Fibroblast of peridontal ligament (primary cell): ENCODE data around the gene AQP2.
"Not testable (repeated sequence)": the region's sequence is repeated elsewhere in the genome, so short reads cannot be mapped to it uniquely, and the experiment has no call there.

Experiments
- DNase-seq: peaks from one replicate; pipeline ENCODE4 v3.0.0-alpha.2; 2010; ENCODE audit errors: extremely low read depth

The AQP2 gene

DNA sequence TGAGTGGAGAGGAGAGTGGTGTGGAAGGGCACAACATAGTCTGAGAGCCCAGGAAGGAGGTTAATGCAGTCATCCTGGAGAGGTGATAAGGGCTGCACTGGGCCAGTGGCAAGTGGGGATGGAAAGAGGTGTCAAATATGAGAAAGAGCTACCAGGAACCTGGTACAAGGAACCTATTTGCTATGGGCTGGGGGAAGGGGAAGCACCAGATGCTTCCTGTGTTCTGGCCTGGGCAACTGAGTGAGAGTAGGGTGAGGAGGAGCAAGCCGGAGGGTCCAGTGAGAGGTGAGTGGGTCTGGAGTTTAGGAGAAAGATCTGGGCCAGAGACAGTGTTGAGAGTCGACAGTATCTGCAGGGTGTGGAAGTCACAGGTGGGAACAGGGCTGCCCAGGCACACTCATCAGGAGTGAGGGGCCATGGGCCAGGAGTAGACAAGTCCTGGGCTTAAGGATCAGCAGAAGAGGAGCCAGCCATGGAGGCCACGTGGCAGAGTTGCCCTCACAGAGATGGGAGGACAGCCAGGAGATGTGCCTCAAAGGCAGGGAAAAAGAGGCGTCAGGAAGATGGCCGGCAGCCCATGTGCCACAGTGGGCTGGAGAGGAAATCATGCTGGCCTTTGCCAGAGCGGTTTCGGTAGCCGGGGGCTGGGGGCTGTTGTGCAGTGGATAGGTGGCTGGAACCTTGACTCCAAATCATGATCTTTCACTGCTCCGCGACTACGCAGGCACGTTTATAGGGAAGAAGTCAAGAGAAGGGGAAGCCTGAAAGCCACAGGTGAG is 19.3 kb downstream of the AQP2 start:
- DNase-seq: no peak

DNA sequence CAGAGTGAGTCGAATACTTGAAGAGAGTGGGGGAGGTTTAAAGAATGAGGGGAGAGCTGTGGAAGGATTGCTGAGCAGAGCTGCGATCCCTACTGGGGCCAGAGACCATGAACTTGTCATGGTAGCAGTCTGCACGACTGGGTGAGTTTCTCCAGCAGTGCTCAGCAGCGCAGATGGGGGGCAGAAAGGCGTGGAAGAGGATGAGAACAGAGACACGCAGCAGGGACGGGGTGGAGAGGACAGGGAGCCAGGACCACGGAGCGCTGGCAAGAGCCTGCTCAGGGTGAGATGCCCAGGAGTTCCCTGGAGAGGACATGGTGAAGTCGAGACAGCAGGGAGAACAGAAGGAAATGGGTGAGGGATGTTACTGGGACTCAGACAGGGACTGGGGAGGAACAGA is 20.1 kb downstream of the AQP2 start:
- no peak for DNase-seq

DNA sequence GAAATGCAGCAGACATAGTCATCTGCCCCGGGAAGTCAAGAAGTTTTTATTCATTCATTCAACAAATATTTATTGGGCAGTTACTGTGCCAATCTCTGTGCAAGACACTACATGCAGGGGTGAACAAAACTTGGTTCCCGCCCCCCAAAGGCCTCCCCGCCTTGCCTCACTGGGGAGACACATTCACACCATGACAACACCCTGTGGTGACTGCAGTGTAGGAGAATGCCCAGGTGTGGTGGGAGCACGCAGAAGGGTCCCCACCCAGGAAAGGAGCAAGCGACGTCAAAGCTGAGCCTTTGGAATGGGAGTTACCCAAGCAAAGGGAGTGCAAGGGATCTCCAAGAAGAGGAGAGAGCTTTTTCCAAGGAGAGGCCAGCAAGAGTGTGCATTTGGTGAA is 20.6 kb downstream of the AQP2 start:
- DNase-seq: no peak

DNA sequence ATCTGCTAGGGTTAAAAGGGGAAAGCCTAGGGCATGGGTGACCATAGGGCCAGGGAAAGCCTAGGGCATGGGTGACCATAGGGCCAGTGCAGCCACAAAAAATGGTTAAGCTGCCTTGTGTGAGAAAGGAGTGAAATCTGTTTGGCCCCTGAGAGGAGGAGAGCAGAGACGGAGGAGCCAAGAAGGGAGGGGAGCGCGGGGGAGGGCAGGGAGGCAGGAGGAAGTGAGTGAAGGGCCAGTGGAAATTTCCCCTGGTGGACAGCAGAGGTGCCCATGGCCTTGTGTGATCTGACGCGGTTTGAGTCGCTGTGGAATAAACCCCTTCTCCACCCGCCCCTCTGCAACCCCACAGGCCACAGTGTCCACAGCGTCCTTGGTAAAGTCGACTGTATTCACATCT is 21.6 kb downstream of the AQP2 start:
- no peak for DNase-seq

DNA sequence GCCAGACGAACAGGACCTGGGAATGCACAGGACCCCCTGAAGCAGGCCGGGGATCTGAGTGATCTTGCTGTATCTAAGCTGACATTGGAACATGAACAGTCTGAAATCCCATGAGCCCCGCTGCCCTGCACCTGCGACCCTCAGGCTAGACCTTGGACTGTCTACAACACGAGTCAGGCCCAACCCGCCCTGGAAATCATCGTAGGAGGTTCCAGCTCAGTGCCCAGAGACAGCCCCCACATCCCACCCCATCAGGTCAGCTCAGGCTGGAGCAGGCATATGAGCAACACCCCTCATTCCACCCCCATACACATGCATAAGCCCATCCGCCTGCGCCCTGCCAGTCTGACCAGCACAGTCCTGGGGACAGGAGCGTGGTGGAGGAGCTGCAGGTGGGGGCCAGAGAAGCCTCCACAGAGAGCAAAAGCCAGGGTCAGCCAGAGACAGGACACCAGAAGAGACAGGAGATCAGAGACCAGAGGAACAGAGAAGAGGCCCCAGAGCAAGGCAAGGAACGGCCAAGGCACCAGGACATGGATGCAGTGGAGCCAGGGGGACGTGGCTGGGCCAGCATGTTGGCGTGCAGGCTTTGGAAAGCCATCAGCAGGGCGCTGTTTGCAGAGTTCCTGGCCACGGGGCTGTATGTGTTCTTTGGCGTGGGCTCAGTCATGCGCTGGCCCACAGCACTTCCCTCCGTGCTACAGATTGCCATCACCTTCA is 22.3 kb downstream of the AQP2 start, which contains the start of gene AQP6:
TSS of gene AQP6 (plus strand) at position 307 of the 720 bp plus-strand sequence. CDS start at position 534, 227 bp downstream.
- no peak for DNase-seq

DNA sequence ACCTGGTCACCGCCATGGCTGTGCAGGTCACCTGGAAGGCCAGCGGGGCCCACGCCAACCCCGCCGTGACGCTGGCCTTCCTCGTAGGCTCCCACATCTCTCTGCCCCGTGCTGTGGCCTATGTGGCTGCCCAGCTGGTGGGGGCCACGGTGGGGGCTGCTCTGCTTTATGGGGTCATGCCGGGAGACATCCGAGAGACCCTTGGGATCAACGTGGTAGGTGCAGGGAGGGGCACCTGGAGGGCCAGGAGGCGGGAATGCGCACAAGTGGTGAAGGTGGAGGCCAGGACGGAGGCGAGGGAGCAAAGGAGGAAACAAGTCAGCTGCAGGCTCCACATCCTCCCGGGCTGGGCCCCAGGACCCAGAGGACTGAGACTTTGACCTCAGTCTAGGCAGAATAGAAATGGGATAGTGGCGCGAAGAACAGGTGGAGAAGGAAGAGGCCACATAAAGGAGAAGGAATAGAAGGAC is 22.9 kb downstream of the AQP2 start:
- no peak for DNase-seq

DNA sequence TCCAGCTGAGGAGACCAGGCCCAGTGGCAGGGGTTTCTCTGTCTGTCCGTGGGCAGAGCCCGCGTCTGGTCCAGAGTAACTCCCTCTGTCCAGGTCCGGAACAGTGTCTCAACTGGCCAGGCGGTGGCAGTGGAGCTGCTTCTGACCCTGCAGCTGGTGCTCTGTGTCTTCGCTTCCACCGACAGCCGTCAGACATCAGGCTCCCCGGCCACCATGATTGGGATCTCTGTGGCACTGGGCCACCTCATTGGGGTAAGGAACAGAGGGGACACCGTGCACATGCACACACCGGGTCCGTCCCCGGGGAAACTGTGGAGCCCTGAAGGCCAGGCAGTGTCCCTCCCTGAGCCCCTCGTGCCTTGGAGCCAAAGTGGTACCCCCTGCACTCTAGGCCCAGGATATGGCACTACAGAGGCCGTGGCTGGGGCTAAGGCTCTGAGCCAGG is 23.7 kb downstream of the AQP2 start:
- peak; percentile 72 for DNase-seq

DNA sequence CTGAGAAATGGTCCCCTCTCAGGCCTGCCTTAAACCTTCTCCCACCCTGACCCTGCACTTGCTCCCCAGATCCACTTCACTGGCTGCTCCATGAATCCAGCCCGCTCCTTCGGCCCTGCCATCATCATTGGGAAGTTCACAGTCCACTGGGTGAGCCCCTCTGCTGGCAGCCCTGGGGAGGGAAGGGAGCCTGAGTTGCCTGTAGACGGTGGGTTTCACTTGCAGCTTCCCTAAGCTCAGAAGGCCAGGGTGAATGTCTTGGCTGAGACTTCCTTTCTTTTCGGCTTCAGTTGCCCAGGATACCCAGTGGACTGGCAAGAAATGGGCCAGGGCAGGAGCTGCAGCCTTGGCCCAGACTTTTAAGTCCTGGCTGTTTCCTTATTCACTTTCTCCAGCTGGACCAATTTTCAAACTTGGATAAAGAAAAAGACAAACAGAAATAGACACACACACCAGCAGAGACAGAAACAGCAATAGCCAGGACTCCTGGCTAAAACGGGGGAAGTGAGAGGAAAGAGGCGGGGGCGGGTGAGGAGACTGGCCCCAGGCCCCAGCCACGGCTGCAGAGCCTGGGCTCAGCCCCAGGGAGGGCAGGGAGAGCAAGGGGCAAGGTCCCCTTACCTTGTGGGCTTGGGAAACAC is 24.3 kb downstream of the AQP2 start:
- DNase-seq: no peak

DNA sequence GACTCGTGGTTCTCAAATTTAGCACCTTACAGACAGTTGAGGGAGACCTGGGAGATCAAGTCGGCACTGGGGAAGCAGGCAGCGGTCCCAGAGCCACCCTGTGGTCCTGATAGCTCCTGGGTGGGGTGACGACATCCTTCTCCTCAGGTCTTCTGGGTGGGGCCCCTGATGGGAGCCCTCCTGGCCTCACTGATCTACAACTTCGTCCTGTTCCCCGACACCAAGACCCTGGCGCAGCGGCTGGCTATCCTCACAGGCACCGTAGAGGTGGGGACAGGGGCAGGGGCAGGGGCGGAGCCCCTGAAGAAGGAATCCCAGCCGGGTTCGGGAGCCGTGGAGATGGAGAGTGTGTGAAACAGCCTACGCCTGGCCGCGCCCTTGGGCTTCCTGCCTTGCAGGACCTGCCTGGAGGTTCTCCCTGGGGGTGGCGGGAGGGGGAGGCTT is 24.8 kb downstream of the AQP2 start:
- no peak for DNase-seq

DNA sequence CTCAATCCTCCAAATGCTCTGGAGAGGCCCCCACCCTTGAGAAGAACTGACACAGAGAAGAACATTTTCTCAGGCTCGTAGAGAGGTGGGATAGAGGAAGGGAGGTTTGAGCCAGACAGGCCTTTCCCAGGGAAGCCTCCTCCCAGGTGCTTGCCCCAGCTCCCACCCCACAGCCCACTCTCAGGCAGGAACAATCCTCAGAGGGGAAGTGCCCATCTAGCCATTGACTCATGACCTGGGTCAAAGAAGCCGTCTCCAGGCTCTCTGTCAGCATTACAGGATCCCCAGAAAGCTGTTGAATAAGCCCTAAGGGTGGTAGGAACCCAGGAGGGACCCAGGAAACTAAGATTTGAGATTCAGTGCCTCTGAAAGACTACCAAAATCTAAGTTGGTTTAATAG is 26.0 kb downstream of the AQP2 start:
- no peak for DNase-seq

DNA sequence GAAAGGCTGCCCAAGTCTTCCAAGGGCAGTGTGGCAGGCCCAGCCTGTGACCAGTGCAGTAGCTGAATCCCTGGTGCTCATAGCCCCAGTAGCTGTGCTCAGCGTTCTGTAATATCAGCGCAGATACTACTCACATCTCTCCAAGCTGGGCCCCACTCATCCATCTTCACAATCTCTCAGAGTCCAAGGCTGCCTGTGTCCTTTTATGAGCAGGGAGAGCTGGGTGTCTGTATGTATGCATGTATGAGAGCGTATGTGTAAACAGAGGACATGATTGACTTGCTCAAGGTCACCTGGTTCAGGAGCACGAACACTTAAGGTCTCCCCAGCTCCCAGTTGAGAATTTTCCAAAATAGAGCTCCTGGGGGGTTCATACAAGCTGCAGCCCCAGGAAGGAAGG is 27.6 kb downstream of the AQP2 start:
- no peak for DNase-seq

DNA sequence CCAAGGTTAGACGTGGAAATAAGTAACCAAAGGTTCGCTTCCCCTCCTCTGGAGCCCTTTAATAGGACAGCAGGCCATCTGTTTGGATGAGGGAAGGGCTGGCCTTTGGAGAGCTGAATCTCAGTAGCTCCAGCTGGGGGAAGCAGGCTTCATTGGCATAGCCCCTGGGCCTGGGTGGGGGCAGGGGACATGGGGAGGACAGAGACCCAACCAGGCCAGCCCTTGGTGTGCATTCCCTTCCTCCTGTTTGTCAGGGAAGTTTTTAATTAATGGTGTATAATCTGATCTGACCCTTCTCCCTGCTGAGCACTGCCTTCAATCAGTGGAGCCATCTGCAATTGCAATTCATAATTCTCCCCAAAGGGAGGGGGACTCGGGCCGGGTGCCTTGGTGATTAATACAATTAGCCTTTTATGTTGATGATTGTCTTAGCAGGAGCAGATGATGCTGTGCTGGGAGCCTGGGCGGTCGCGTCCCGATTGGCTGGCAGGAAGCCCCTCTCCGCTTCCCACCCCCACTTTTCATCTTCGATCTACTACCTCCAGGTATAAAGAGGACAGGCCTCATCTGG is 28.6 kb downstream of the AQP2 start:
- DNase-seq: no peak

DNA sequence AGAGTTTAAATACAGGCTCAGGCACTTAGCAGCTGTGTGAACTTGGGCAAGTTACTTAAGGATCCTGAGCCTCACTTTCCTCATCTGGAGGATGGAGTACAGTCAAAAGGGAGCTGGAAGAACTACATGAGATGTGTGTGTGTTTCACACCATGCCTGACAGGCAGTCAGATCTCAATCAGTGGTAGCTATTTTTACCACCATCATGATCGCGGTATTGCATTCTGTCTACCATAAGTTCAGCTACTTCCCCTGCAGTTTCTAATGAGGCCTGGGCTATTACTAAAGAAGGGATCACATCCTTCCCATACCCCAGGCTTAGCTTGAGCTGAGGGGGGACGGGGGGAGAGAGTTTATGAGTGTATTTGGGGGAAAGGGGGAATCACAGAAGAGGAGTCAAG is 29.3 kb downstream of the AQP2 start:
- no peak for DNase-seq

DNA sequence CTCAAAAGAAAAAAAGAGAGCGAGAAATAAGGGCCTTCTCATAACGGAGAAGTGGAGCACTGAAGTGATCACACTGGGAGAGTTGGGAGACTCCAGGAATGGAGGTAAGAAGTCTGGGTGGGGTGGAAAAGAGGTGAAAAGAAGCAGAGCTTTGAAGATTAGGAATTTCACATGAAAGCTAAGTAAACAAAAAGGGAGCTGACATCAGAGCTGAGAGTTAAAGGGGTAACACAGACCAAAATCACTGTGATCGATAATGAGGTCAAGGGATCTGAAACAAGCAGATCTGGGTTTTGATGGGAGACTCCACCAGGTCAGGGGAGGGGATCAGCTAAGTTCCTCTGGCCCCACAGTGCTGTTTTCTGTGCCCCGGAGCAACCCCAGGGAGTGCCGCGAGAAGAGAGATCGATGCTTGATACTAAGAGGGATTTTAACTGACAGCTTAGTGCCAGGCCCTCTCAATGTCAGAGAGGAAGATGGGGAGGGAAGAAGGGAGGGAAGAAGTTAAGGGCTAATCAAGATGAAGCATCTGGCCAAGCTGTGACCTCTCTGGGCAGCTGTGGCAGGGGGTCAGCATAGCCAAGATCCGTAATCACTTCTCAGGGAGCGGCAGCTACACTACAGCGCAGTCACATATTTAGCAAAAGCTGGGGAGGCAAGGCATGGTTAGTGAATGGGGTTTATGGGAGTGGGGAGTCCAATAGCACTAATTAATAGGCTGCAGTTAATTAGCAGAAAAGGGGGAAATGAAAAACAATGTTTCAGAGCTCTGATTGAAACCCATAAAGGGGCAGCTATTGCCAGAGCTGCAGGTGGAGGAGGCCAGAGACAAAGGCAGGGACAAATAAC is 30.2 kb downstream of the AQP2 start:
- DNase-seq: no peak

DNA sequence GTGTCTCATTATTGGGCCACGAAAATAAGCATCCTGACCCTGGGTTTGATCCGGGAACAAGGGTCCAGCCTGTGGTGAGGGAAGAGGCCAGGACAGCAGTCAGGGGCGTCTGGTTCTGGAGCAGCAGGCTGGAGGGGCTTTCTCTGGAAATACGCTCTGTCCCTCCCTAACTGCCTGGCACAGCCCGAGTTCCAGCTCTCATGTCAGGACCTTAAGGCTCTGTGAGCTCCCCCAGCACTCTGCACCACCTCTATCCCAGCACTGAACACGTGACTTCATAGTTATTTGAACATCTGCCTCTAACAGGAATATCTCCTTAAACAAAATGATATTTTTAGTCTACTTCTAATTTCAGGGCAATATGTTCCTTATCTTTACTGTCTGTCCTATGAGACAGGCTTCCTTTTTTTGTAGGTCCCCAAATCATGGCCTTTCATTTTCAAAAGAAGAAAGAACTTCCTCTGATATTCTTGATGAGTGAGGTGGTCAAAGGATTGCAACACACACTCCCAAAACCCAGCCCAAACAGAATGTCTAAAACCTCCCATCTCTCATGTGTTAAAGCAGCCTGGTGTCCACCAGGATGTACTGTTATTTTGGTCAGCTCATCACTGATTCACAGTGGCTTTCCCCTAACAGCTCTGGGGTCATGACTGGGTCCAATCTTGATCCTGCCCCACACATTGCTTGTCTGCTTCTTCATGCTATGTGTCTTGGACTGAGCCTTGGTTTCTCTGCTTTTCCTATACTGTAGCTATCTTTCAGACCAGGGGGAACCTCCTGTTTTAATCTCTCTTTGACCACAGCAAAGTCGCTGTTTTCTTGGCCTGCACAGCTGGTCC is 31.9 kb downstream of the AQP2 start:
- no peak for DNase-seq

DNA sequence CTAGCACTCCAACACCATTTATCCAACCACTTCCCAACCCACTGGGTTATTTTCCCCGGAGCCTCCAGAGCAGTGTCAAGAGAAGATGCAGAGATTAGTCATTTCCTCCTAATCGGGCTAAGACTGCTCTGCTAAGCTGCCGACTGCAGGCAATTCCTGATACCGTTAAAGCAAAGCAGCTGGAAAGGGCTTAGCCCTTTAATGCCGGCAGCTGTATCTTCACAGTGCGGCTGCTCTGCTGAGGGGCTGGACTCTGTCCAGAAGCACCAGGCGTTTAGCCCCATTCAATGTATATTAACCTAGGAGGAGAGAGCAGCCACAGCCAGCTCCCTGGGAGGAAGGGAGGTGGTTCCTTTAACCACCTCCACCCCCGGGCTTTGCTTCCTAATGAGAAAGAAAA is 33.4 kb downstream of the AQP2 start:
- peak; percentile 86 for DNase-seq

DNA sequence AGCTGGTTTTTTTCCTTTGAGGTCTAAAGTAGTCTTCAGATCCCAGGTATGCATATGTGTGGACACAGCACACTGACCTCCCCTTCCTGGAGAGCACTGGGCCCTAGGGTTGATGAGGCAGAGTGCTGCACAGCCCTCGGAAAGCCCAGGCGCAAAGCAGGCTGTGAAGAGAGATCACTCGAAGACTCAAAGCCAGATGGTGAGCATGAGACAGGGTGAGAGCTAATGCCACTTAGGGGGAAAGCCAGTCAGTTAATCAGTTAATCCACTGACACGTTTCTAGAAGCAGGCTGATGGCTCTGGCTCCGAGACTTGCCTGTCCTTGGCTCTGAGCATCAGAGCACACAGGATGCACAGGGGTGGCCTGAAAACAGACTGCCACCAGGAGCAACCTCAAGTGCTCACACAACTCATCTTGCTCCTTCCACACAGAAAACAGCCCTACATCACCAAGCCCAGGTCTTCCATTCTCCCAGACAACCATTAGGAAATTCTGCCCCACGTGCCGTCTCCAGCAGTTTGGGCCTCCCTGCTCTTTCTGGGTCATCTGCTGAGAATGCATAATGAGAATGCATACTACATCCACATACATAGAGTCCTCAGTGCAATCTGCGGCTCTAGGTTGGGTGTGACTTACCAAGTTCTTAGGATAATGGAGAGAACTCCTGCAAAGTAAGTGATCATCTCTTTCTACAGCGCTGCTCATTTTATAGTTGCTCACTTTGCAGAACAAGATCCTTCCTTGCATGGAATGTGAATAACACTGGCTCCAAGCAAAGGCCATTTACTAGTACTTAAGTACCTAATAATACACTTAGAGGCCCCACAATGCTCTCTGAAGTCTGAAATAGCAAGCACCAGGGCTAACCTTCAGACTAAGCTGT is 34.2 kb downstream of the AQP2 start:
- no peak for DNase-seq

DNA sequence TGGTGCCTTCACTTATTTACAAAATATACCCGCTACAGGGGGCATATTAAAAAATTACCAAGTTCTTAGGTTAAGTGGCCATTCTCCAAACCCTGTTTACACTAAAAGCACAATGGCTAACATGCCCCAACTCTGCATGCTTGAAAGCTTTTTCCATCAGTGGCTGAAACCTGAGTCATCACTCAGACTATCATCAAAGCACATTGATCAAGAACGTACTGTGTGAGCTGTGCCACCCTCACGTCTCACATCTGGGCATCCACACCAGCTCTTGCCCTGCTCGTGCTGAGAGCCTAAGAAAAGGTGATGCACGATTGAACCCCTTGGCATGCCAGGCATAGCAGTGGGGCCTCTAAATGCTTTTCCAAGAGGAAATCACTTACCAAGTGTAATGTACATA is 35.4 kb downstream of the AQP2 start:
- DNase-seq: peak; percentile 33

DNA sequence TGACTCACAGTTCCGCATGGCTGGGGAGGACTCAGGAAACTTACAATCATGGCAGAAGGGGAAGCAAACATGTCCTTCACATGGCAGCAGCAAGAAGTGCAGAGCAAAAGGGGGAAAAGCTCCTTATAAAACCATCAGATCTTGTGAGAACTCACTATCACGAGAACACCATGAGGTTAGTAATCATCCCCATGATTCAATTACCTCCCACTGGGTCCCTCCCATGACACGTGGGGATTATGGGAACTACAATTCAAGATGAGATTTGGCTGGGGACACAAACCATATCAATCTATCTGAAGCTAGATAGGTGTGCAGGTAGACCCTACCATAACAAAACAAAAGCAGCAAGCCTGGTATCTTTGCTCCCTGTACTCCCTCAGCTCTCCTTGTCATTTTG is 35.9 kb downstream of the AQP2 start:
- DNase-seq: not testable (repeated sequence)
